HCT116 (cell line): ENCODE measurements around the gene RPL15. TPM values are rescaled to one million over a fixed set of nuclear protein-coding genes. Genes with fewer than 3 reads are reported as not detected.
"Not testable (repeated sequence)": the region's sequence is repeated elsewhere in the genome, so short reads cannot be mapped to it uniquely, and the experiment has no call there.

Experiments
- ATAC-seq: fragments of 200-7000 bp; cut with Tn5 transposase; 2 replicates; pipeline ENCODE4 v1.9.1; 2020; ENCODE audit warnings: mild to moderate bottlenecking, moderate library complexity
- BruUV-seq: library from RNA; stranded (reverse); fragments of 400-500 nt; replicated peaks from 2 replicates; lab custom pipeline; 2021; lab: Mats Ljungman, UMichigan
- CTCF ChIA-PET: fragments of 300-600 bp; sonication (Branson Sonifier 250); formaldehyde crosslinking; loops from one replicate; lab custom pipeline; 2021; ENCODE audit warnings: antibody characterized with exemption; lab: Charles Lee
- POLR2A ChIA-PET: fragments of 300-600, 350-600 bp; sonication (Branson Sonifier 250); formaldehyde crosslinking; loops from one replicate; lab custom pipeline; 2021; ENCODE audit warnings: antibody characterized with exemption; lab: Charles Lee
- RAD21 ChIA-PET, 2 experiments: fragments of 300-600 bp; sonication (Branson Sonifier 250); formaldehyde crosslinking; loops; one replicate each; lab custom pipeline; 2023; ENCODE audit warnings: low total read pairs in 2 of 2; ENCODE audit not compliant: uncharacterized antibody in 2 of 2, unreplicated experiment in 2 of 2, low non-redundant PET in 1 of 2; lab: Charles Lee
- DNase-seq: peaks from one replicate; pipeline ENCODE4 v3.0.0-alpha.2; 2010; ENCODE audit warnings: low read depth, low spot score
- H2AFZ ChIP-seq: fragments of 200-600 bp; shearing (Covaris generic), sonication (generic); 2 replicates; pipeline ENCODE4 v1.6.1; 2017; ENCODE audit warnings: low read depth, mixed run types, mixed read lengths, antibody characterized with exemption, low read length; ENCODE audit not compliant: poor library complexity, severe bottlenecking
- H3K27ac ChIP-seq: 2 replicates; pipeline ENCODE4 v1.5.1; 2012; ENCODE audit warnings: low read depth, low read length
- H3K27me3 ChIP-seq: fragments of 200-600 bp; sonication (generic); 2 replicates; pipeline ENCODE4 v1.6.1; 2016; ENCODE audit warnings: mixed run types, low read length, mixed read lengths; ENCODE audit not compliant: insufficient read depth
- H3K36me3 ChIP-seq, 2 experiments: fragments of 200-500 bp in 1 of 2; fragments of 200-600 bp in 1 of 2; sonication (Bioruptor generic) in 1 of 2; sonication (generic) in 1 of 2; 2 replicates each; pipeline versions ENCODE4 v1.5.1 to v1.6.1; 2014 to 2016; ENCODE audit warnings: low read length in 2 of 2, inconsistent platforms in 1 of 2, mixed read lengths in 1 of 2, mixed run types in 1 of 2; ENCODE audit not compliant: insufficient read depth in 2 of 2, control insufficient read depth in 1 of 2
- H3K4me1 ChIP-seq, 2 experiments: fragments of 200-600 bp in 1 of 2; sonication (generic) in 1 of 2; 2 replicates each; pipeline versions ENCODE4 v1.5.1 to v1.6.1; 2012 to 2017; ENCODE audit warnings: low read length in 2 of 2, inconsistent platforms in 1 of 2, mild to moderate bottlenecking in 1 of 2, mixed read lengths in 1 of 2, mixed run types in 1 of 2, moderate library complexity in 1 of 2; ENCODE audit not compliant: insufficient read depth in 2 of 2, control insufficient read depth in 1 of 2
- H3K4me2 ChIP-seq: fragments of 200-600 bp; sonication (generic); 2 replicates; pipeline ENCODE4 v1.6.1; 2017; ENCODE audit warnings: mixed run types, low read length, mixed read lengths
- H3K4me3 ChIP-seq, 2 experiments: fragments of 200-600 bp in 1 of 2; sonication (generic) in 1 of 2; replicated peaks in 1 of 2; 2 replicates each; pipeline ENCODE4 v1.5.1; 2011 to 2016; ENCODE audit warnings: low read length in 2 of 2, control low read depth in 1 of 2, low read depth in 1 of 2, mild to moderate bottlenecking in 1 of 2, mixed read lengths in 1 of 2, mixed run types in 1 of 2
- H3K79me2 ChIP-seq: fragments of 200-600 bp; sonication (generic); 2 replicates; pipeline ENCODE4 v1.6.1; 2017; ENCODE audit warnings: mild to moderate bottlenecking, mixed run types, low read length, moderate library complexity, mixed read lengths; ENCODE audit not compliant: insufficient read depth
- H3K9ac ChIP-seq: fragments of 200-600 bp; sonication (generic); 2 replicates; pipeline ENCODE4 v1.6.1; 2016; ENCODE audit warnings: low read length, mixed read lengths
- H3K9me2 ChIP-seq: fragments of 200-600 bp; sonication (generic), shearing (Covaris generic); 2 replicates; pipeline ENCODE4 v1.6.1; 2017; ENCODE audit warnings: mixed run types, mild to moderate bottlenecking, moderate library complexity; ENCODE audit not compliant: insufficient read depth
- H3K9me3 ChIP-seq, 2 experiments: fragments of 200-500 bp in 1 of 2; fragments of 200-600 bp in 1 of 2; sonication (Bioruptor generic) in 1 of 2; sonication (generic) in 1 of 2; 2 replicates each; pipeline ENCODE4 v1.6.1; 2014 to 2017; ENCODE audit warnings: low read length in 2 of 2, mixed read lengths in 2 of 2, inconsistent platforms in 1 of 2, low read depth in 1 of 2, mild to moderate bottlenecking in 1 of 2, mixed run types in 1 of 2, moderate library complexity in 1 of 2; ENCODE audit not compliant: control insufficient read depth in 1 of 2, insufficient read depth in 1 of 2
- H4K20me1 ChIP-seq: fragments of 200-600 bp; sonication (generic), shearing (Covaris generic); 2 replicates; pipeline ENCODE4 v1.6.1; 2017; ENCODE audit warnings: mixed run types, mild to moderate bottlenecking, moderate library complexity; ENCODE audit not compliant: insufficient read depth
- EGR1 ChIP-seq: IDR thresholded peaks from 2 replicates; pipeline ENCODE4 v1.6.1; 2012; ENCODE audit warnings: low read depth
- ELF1 ChIP-seq: IDR thresholded peaks from 2 replicates; pipeline ENCODE4 v1.6.1; 2012; ENCODE audit warnings: low read depth, borderline replicate concordance
- EZH2 ChIP-seq: fragments of 200-600 bp; sonication (generic); IDR thresholded peaks from 2 replicates; pipeline ENCODE4 v1.6.1; 2017; ENCODE audit warnings: antibody characterized with exemption, mixed run types
- intact Hi-C: fragments of 100-400 bp; cut with micrococcal nuclease; formaldehyde crosslinking; loops from 2 replicates; pipeline ENCODE4 v1.10.0; 2022
- total RNA-seq: library from RNA; stranded (reverse); gene quantifications from one replicate; pipeline ENCODE4 v1.2.1, GENCODE V29; 2021; ENCODE audit not compliant: unreplicated experiment
- TF ChIP-seq, protein P1 (sequence below): IDR thresholded peaks from 2 replicates; pipeline ENCODE4 v1.6.1; 2011; ENCODE audit warnings: mild to moderate bottlenecking, low read length, moderate library complexity; ENCODE audit not compliant: insufficient replicate concordance; ENCODE audit errors: extremely low read depth
- TF ChIP-seq, protein P2 (sequence below), 3 experiments: fragments of 200-600 bp in 1 of 3; sonication (generic) in 1 of 3; IDR thresholded peaks in 2 of 3; conservative IDR thresholded peaks in 1 of 3; 2 replicates each; pipeline ENCODE4 v1.5.1; 2012 to 2017; ENCODE audit warnings: low read depth in 2 of 3, low read length in 2 of 3, antibody characterized with exemption in 1 of 3, borderline replicate concordance in 1 of 3, control low read depth in 1 of 3, mild to moderate bottlenecking in 1 of 3, mixed read lengths in 1 of 3, mixed run types in 1 of 3, moderate library complexity in 1 of 3; ENCODE audit not compliant: insufficient read depth in 1 of 3
- TF ChIP-seq, protein P3 (sequence below): IDR thresholded peaks from 2 replicates; pipeline ENCODE4 v1.6.1; 2012

RPL15 gene
- total RNA-seq, 1 experiment from 2014 or later = 2,177 TPM

DNA sequence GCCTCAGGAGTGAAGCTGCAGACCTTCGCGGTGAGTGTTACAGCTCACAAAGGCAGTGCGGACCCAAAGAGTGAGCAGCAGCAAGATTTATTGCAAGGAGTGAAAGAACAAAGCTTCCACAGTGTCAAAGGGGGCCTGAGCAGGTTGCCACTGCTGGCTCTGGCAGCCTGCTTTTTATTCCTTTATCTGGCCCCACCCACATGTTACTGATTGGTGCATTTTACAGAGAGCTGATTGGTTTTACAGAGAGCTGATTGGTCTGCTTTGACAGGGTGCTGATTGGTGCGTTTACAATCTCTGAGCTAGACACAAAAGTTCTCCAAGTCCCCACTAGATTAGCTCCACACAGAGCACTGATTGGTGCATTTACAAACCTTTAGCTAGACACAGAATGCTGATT, 34.9 kb upstream of the RPL15 start:
- H2AFZ ChIP-seq, H3K9me3 ChIP-seq, RAD21 ChIA-PET, DNase-seq, POLR2A ChIA-PET, BruUV-seq, intact Hi-C loops, H4K20me1 ChIP-seq, H3K4me2 ChIP-seq, H3K9me2 ChIP-seq, H3K27ac ChIP-seq, H3K4me3 ChIP-seq, CTCF ChIA-PET, H3K27me3 ChIP-seq, H3K9ac ChIP-seq, H3K4me1 ChIP-seq, ATAC-seq, H3K36me3 ChIP-seq: not testable (repeated sequence)
- H3K79me2 ChIP-seq = peaks cover 28% of the 10 kb centered on the region

DNA sequence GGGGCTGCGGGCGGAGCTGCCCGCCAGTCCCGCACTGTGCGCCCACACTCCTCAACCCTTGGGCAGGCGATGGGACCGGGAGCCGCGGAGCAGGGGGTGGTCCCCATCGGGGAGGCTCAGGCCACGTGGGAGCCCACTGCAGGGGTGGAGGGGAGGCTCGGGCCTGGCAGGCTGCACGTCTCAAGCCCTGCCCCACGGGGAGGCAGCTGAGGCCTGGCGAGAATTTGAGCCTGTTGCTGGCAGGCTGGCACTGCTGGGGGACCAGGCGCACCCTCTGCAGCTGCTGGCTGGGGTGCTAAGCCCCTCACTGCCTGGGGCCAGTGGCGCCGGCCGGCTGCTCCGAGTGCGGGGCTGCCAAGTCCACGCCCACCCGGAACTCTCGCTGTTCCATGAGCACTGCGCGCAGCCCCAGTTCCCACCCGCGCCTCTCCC, 34.4 kb upstream of the RPL15 start:
- no peak for DNase-seq
- CTCF ChIA-PET = no interaction called here
- ATAC-seq = no peak; the same call in 1 of the 2 replicates
- BruUV-seq = no TSS peak
- RAD21 ChIA-PET = no interaction called here
- no peaks in the 10 kb centered on the region for H3K4me1 ChIP-seq
- peaks cover 24% of the 10 kb centered on the region for H3K79me2 ChIP-seq
- H3K9ac ChIP-seq = no peak overlapping the region
- POLR2A ChIA-PET = no interaction called here
- H3K4me2 ChIP-seq = no peak overlapping the region
- no peak overlapping the region for H3K4me3 ChIP-seq
- no peaks in the 10 kb centered on the region for H3K27me3 ChIP-seq
- no peak overlapping the region for H3K27ac ChIP-seq
- intact Hi-C loops = no loop called here
- no peaks in the 10 kb centered on the region for H3K9me3 ChIP-seq
- TF ChIP-seq, protein P1, sequence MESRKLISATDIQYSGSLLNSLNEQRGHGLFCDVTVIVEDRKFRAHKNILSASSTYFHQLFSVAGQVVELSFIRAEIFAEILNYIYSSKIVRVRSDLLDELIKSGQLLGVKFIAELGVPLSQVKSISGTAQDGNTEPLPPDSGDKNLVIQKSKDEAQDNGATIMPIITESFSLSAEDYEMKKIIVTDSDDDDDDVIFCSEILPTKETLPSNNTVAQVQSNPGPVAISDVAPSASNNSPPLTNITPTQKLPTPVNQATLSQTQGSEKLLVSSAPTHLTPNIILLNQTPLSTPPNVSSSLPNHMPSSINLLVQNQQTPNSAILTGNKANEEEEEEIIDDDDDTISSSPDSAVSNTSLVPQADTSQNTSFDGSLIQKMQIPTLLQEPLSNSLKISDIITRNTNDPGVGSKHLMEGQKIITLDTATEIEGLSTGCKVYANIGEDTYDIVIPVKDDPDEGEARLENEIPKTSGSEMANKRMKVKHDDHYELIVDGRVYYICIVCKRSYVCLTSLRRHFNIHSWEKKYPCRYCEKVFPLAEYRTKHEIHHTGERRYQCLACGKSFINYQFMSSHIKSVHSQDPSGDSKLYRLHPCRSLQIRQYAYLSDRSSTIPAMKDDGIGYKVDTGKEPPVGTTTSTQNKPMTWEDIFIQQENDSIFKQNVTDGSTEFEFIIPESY = no peak
- no peak for TF ChIP-seq ELF1
- TF ChIP-seq, protein P2, sequence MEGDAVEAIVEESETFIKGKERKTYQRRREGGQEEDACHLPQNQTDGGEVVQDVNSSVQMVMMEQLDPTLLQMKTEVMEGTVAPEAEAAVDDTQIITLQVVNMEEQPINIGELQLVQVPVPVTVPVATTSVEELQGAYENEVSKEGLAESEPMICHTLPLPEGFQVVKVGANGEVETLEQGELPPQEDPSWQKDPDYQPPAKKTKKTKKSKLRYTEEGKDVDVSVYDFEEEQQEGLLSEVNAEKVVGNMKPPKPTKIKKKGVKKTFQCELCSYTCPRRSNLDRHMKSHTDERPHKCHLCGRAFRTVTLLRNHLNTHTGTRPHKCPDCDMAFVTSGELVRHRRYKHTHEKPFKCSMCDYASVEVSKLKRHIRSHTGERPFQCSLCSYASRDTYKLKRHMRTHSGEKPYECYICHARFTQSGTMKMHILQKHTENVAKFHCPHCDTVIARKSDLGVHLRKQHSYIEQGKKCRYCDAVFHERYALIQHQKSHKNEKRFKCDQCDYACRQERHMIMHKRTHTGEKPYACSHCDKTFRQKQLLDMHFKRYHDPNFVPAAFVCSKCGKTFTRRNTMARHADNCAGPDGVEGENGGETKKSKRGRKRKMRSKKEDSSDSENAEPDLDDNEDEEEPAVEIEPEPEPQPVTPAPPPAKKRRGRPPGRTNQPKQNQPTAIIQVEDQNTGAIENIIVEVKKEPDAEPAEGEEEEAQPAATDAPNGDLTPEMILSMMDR (IDR thresholded peaks at IDR 0.05 in 2 of 3, conservative IDR thresholded peaks at IDR 0.05 in 1 of 3; ENCODE audit: borderline replicate concordance in 1 of 3, insufficient read depth in 1 of 3, low read depth in 2 of 3, low read length in 2 of 3) = no peak
- TF ChIP-seq, protein P3, sequence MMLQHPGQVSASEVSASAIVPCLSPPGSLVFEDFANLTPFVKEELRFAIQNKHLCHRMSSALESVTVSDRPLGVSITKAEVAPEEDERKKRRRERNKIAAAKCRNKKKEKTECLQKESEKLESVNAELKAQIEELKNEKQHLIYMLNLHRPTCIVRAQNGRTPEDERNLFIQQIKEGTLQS = no peak
- TF ChIP-seq EGR1 = no peak
- TF ChIP-seq EZH2 = no peak
- H3K9me2 ChIP-seq = no peaks in the 10 kb centered on the region
- no peaks in the 10 kb centered on the region for H4K20me1 ChIP-seq
- no peaks in the 10 kb centered on the region for H3K36me3 ChIP-seq
- no peak overlapping the region for H2AFZ ChIP-seq
